Parathyroid adenoma (tissue), 2 donors: Measurements from ENCODE around the gene NECTIN1.

ENCODE experiments used
- H2AFZ ChIP-seq: fragments of 300-600 bp; sonication (generic); one replicate; pipeline ENCODE4 v1.7.0; 2017; ENCODE audit warnings: antibody characterized with exemption, mild to moderate bottlenecking
- H3K27ac ChIP-seq: fragments of 300-600 bp; sonication (generic); one replicate; pipeline ENCODE4 v1.7.0; 2017
- H3K27me3 ChIP-seq: fragments of 300-600 bp; sonication (generic); one replicate; pipeline ENCODE4 v1.7.0; 2017; ENCODE audit warnings: low read length; ENCODE audit not compliant: control insufficient read depth, insufficient read depth
- H3K36me3 ChIP-seq: fragments of 300-600 bp; sonication (generic); one replicate; pipeline ENCODE4 v1.7.0; 2017; ENCODE audit warnings: low read length; ENCODE audit not compliant: control insufficient read depth, insufficient read depth
- H3K4me1 ChIP-seq: fragments of 300-600 bp; sonication (generic); one replicate; pipeline ENCODE4 v1.7.0; 2017; ENCODE audit warnings: control low read depth
- H3K4me2 ChIP-seq: fragments of 300-600 bp; sonication (generic); one replicate; pipeline ENCODE4 v1.7.0; 2017; ENCODE audit warnings: low read length
- H3K4me3 ChIP-seq: fragments of 300-600 bp; sonication (generic); one replicate; pipeline ENCODE4 v1.7.0; 2017; ENCODE audit warnings: low read depth, low read length
- H3K79me2 ChIP-seq: fragments of 300-600 bp; sonication (generic); one replicate; pipeline ENCODE4 v1.7.0; 2017; ENCODE audit warnings: control low read depth
- H3K9ac ChIP-seq: fragments of 300-600 bp; sonication (generic); one replicate; pipeline ENCODE4 v1.7.0; 2017; ENCODE audit warnings: mild to moderate bottlenecking
- H3K9me3 ChIP-seq: fragments of 300-600 bp; sonication (generic); one replicate; pipeline ENCODE4 v1.7.0; 2017; ENCODE audit warnings: low read length; ENCODE audit not compliant: control insufficient read depth
- TF ChIP-seq, protein P1 (sequence below): fragments of 300-600 bp; sonication (generic); IDR thresholded peaks from one replicate; pipeline ENCODE4 v1.7.0; 2017; ENCODE audit warnings: antibody characterized with exemption, mild to moderate bottlenecking
- donor health status: primary hyperparathyroidism.

The NECTIN1 gene

DNA sequence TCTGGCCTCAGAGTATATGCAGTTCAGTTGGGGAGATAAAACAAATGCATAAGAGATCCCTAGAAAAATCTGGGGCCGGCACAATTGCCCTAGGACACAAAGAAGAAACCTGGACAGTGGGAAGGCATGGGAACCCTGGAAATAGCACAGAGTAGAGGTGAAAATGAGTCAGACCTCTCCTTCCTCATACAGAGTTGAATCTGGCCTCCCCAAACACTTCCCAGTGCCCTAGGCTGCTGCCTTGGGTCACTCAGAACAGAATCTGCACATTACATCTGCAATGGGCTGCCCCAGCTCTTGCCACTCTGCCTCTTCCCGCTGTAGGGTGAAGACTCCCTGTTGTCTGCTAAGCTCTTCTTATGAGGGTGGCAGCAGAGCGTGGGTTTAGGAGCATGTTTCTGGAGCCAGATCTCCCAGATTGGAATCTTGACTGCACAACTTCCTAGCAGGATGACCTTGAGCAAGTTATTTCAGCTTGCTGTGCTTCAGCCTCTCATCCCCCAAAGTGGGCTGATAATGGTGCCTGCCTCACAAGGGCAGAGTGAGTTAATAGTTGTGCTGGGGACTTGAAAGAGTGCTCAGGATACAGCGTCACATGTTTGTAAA, 47.1 kb upstream of the NECTIN1 start:
- TF ChIP-seq, protein P1, sequence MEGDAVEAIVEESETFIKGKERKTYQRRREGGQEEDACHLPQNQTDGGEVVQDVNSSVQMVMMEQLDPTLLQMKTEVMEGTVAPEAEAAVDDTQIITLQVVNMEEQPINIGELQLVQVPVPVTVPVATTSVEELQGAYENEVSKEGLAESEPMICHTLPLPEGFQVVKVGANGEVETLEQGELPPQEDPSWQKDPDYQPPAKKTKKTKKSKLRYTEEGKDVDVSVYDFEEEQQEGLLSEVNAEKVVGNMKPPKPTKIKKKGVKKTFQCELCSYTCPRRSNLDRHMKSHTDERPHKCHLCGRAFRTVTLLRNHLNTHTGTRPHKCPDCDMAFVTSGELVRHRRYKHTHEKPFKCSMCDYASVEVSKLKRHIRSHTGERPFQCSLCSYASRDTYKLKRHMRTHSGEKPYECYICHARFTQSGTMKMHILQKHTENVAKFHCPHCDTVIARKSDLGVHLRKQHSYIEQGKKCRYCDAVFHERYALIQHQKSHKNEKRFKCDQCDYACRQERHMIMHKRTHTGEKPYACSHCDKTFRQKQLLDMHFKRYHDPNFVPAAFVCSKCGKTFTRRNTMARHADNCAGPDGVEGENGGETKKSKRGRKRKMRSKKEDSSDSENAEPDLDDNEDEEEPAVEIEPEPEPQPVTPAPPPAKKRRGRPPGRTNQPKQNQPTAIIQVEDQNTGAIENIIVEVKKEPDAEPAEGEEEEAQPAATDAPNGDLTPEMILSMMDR: no peak
- Histone ChIP-seq H3K79me2 (no peaks in the 10 kb centered on the region), H3K4me2 (no peak overlapping the region), H3K27ac (no peak overlapping the region), H3K4me3 (no peak overlapping the region), H2AFZ (no peak overlapping the region), H3K9ac (no peak overlapping the region), H3K27me3 (no peaks in the 10 kb centered on the region), H3K4me1 (peaks cover 3% of the 10 kb centered on the region), H3K9me3 (no peaks in the 10 kb centered on the region), H3K36me3 (no peaks in the 10 kb centered on the region)

DNA sequence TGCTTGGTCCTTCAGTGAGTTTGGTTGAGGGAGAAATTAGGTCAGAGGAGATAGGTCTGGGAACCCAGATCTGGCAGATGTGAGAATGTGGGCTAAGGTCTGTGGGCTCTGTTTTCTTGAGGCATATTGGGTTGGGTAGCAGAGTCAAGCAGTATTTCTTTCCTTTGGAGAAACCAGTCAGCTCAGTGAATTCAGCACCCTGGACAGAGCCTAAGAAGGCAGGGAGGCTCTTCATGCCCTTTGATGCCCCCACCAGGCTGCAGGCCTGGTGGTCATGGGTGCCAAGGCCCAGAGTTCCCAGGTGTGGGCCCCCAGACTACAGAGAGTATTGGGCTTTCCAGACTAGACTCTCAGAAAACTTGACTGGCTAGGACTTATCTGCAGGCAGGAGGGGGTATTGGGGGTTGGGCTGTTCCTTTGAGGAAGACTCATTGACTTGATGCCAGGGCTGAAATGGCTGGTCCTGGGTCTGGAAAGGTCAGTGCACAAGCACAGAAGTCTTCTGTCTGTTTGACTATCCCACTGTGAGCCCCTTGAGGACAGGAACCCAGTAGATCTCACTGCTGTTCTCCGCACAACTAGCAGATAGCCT, 45.3 kb upstream of the NECTIN1 start:
- TF ChIP-seq, protein P1: no peak
- H3K4me2 ChIP-seq: no peak overlapping the region

DNA sequence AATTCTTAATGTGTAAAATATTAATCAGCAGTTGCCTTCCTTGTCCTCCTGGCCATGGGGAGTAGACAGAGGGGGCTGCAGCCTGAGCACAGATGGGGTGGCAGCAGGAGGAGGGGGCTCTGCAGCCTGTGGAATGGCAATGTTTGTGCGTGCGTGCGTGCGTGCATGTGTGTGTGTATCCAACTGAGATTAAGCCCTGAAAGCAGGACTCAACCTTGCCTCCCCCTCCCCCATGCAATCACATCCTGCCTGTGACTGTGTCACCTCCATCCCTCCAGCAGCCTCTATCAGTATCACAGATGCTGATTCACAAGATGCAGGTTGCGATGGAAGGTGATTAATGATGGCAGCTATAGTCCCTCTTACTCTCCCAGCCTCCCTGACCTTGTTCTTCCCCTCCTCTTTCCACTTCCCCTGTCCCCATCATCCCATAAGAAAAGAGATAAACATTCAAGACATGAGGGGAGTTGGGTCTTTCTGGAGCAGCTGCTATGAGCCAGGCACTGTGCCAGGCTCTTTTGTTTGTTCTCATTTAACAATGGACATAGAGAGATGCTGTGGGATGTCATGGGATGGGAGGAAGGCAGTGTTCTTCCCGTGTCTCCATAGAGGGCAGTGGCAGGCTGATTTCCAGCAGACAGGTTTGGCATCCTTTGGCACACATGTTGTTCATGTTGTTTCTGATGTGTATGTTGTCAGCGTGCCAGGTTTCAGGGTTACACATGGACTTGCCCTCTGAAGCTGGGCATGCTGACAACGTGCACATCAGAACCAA, 43.8 kb upstream of the NECTIN1 start:
- no peak overlapping the region for H3K27ac ChIP-seq
- H2AFZ ChIP-seq: no peak overlapping the region
- no peak overlapping the region for H3K4me2 ChIP-seq
- no peaks in the 10 kb centered on the region for H3K27me3 ChIP-seq
- peaks cover 3% of the 10 kb centered on the region for H3K4me1 ChIP-seq
- TF ChIP-seq, protein P1: no peak
- no peak overlapping the region for H3K9ac ChIP-seq
- no peaks in the 10 kb centered on the region for H3K79me2 ChIP-seq
- H3K4me3 ChIP-seq: no peak overlapping the region
- H3K9me3 ChIP-seq: no peaks in the 10 kb centered on the region
- no peaks in the 10 kb centered on the region for H3K36me3 ChIP-seq

More for the DNA sequence above, 45.3 kb upstream of the NECTIN1 start:
- H3K4me1 ChIP-seq: peaks cover 3% of the 10 kb centered on the region
- no peak overlapping the region for H3K4me3 ChIP-seq
- no peaks in the 10 kb centered on the region for H3K36me3 ChIP-seq
- H3K27me3 ChIP-seq: no peaks in the 10 kb centered on the region
- H2AFZ ChIP-seq: no peak overlapping the region
- H3K27ac ChIP-seq: no peak overlapping the region
- no peaks in the 10 kb centered on the region for H3K9me3 ChIP-seq
- H3K9ac ChIP-seq: no peak overlapping the region
- no peaks in the 10 kb centered on the region for H3K79me2 ChIP-seq

DNA sequence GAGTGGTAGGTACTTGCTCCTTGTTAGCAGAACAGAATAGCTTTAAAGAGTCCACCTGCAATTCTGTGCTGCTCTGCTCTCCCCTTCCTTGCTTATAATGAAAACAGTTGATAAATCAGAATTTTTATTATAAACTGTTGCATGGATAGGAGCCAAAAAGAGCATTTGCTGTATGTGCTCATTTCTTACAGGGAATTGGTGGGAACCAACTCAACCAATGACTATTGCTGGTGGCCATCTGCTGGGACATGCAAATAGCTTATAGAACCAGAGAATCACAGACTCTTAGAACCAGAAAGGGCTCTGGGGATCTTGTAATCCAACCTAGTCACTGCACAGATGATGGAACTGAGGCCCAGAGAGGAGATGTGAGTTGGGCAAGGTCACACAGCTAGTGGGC, 43.1 kb upstream of the NECTIN1 start:
- no peak overlapping the region for H3K27ac ChIP-seq
- no peak overlapping the region for H2AFZ ChIP-seq
- TF ChIP-seq, protein P1: no peak
- no peaks in the 10 kb centered on the region for H3K9me3 ChIP-seq
- H3K4me2 ChIP-seq: no peak overlapping the region
- no peaks in the 10 kb centered on the region for H3K27me3 ChIP-seq
- H3K36me3 ChIP-seq: no peaks in the 10 kb centered on the region
- no peaks in the 10 kb centered on the region for H3K79me2 ChIP-seq
- no peak overlapping the region for H3K4me3 ChIP-seq
- peaks cover 3% of the 10 kb centered on the region for H3K4me1 ChIP-seq
- H3K9ac ChIP-seq: no peak overlapping the region
